Mesothelial cell of epicardium (in vitro differentiated cells): ENCODE measurements around the gene CLIC5. TPM values are rescaled to one million over a fixed set of nuclear protein-coding genes. Genes with fewer than 3 reads are reported as not detected.

ENCODE experiments used
- DNase-seq, 2 experiments: peaks; one replicate each; pipeline ENCODE4 v3.0.0; 2021; ENCODE audit warnings: low spot score in 2 of 2; ENCODE audit not compliant: unreplicated experiment in 2 of 2
- H3K27ac Mint-ChIP-seq: 2 replicates; pipeline ENCODE4 v1.8.0; 2021; ENCODE audit warnings: mixed read lengths
- H3K27me3 Mint-ChIP-seq: 2 replicates; pipeline ENCODE4 v1.8.0; 2021; ENCODE audit warnings: low read depth, mixed read lengths
- H3K36me3 Mint-ChIP-seq: 2 replicates; pipeline ENCODE4 v1.8.0; 2021; ENCODE audit warnings: mixed read lengths
- H3K4me1 Mint-ChIP-seq: 2 replicates; pipeline ENCODE4 v1.8.0; 2021; ENCODE audit warnings: mixed read lengths
- H3K4me3 Mint-ChIP-seq: 2 replicates; pipeline ENCODE4 v1.8.0; 2021; ENCODE audit warnings: mild to moderate bottlenecking, moderate library complexity, mixed read lengths
- H3K9me3 Mint-ChIP-seq: 2 replicates; pipeline ENCODE4 v1.8.0; 2021; ENCODE audit warnings: mixed read lengths
- total RNA-seq: library from RNA; stranded (reverse); gene quantifications from 3 replicates; pipeline ENCODE4 v1.2.1, GENCODE V29; 2021
- TF ChIP-seq, protein P1 (sequence below): fragments of 200-600 bp; sonication (generic); IDR thresholded peaks from one replicate; pipeline ENCODE4 v1.5.0; 2021; ENCODE audit warnings: antibody characterized with exemption; ENCODE audit not compliant: unreplicated experiment

The CLIC5 gene
- total RNA-seq, 1 donor from 2014 or later: 1.8 TPM

DNA sequence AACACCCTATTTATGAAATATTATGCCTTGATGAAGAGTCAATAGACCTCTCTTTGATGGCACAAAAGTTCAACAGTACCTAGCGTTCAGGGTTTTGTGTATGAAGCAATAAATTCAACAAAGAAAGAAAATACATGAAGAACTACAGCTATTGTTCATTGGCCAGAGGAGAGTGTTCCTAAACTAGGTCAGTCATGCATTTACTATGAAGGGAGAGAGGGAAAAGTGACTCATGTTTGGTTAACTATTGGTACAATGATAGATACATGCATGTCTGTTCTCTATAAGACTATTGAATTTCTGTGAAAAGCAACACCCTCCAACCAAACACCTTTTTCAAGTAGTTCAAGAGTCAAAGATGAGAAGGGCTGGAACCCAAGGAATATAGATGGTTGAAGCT lies 50.7 kb downstream of the CLIC5 start:
- DNase-seq: no peak
- H3K4me3 Mint-ChIP-seq: no peak overlapping the region
- peak overlapping the region; percentile 89 for H3K27ac Mint-ChIP-seq
- H3K9me3 Mint-ChIP-seq: peaks cover 3% of the 10 kb centered on the region
- no peaks in the 10 kb centered on the region for H3K36me3 Mint-ChIP-seq
- H3K27me3 Mint-ChIP-seq: no peaks in the 10 kb centered on the region
- TF ChIP-seq, protein P1, sequence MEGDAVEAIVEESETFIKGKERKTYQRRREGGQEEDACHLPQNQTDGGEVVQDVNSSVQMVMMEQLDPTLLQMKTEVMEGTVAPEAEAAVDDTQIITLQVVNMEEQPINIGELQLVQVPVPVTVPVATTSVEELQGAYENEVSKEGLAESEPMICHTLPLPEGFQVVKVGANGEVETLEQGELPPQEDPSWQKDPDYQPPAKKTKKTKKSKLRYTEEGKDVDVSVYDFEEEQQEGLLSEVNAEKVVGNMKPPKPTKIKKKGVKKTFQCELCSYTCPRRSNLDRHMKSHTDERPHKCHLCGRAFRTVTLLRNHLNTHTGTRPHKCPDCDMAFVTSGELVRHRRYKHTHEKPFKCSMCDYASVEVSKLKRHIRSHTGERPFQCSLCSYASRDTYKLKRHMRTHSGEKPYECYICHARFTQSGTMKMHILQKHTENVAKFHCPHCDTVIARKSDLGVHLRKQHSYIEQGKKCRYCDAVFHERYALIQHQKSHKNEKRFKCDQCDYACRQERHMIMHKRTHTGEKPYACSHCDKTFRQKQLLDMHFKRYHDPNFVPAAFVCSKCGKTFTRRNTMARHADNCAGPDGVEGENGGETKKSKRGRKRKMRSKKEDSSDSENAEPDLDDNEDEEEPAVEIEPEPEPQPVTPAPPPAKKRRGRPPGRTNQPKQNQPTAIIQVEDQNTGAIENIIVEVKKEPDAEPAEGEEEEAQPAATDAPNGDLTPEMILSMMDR: no peak
- peaks cover 33% of the 10 kb centered on the region for H3K4me1 Mint-ChIP-seq

DNA sequence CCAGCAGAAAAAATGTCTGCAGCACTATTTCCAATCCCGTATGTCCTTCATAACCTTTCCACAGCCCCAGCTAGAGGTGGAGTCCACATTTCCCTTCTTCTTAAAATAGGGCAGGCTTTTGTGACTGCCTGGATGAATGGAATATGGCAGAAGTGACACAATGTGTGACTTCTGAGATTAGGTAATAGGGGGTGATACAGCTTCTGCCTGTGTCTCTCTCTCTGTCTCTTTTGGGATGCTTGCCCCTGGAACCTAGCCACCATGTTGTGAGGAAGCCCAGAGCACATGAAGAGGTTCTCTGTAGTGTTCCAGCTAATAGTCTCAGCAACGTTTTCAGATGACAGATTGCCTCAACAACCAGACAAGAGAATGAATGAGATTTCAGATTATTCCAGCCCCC lies 51.4 kb downstream of the CLIC5 start:
- Mint-ChIP-seq H3K27ac (no peak overlapping the region), H3K4me3 (no peak overlapping the region), H3K36me3 (no peaks in the 10 kb centered on the region), H3K27me3 (no peaks in the 10 kb centered on the region), H3K9me3 (peaks cover 3% of the 10 kb centered on the region), H3K4me1 (peaks cover 34% of the 10 kb centered on the region)
- TF ChIP-seq, protein P1: no peak
- no peak for DNase-seq

DNA sequence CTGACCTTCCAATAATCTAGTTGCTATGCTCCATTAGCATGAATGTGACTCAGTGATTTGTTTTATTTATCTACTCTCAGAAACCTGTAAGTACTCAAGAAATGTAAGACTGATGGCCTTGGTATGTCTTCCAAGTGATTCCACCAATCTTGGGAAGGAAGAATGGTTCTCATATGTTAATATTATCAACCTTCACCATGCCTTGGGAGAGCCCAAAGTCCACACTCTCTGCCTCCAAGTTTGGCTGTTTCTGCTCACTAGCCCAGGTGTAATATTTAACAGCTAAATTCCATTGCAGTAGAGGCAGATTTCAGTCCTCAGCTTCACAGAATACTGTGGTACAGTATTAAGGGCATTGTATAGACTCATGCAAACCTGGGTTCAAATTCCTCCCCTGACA lies 51.8 kb downstream of the CLIC5 start:
- peaks cover 3% of the 10 kb centered on the region for H3K9me3 Mint-ChIP-seq
- no peaks in the 10 kb centered on the region for H3K36me3 Mint-ChIP-seq
- H3K4me3 Mint-ChIP-seq: no peak overlapping the region
- no peak for DNase-seq
- no peak overlapping the region for H3K27ac Mint-ChIP-seq
- TF ChIP-seq, protein P1: no peak
- H3K27me3 Mint-ChIP-seq: no peaks in the 10 kb centered on the region
- H3K4me1 Mint-ChIP-seq: peaks cover 37% of the 10 kb centered on the region

DNA sequence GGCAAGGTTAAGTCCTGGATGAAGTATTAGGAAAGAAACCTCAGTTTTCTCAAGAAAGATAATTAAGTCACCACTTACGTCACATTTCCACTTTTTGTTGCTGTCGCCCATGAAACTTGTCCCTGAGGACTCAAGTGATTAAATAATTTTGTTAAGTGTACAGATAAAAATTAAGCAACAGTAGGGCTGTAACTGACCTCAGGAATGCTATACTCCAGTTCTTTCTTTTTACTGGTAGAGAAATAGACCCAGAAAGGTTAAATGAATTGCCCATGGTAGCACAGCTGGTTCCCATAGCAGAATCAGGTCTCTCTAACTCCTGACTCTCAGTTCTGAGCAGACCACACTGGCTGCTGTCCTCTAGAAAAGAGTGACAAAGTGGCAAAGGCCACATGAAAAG lies 54.5 kb downstream of the CLIC5 start:
- peaks cover 3% of the 10 kb centered on the region for H3K9me3 Mint-ChIP-seq
- H3K27me3 Mint-ChIP-seq: no peaks in the 10 kb centered on the region
- no peak for DNase-seq
- no peaks in the 10 kb centered on the region for H3K36me3 Mint-ChIP-seq
- peaks cover 33% of the 10 kb centered on the region for H3K4me1 Mint-ChIP-seq
- TF ChIP-seq, protein P1: no peak
- H3K27ac Mint-ChIP-seq: no peak overlapping the region
- no peak overlapping the region for H3K4me3 Mint-ChIP-seq

DNA sequence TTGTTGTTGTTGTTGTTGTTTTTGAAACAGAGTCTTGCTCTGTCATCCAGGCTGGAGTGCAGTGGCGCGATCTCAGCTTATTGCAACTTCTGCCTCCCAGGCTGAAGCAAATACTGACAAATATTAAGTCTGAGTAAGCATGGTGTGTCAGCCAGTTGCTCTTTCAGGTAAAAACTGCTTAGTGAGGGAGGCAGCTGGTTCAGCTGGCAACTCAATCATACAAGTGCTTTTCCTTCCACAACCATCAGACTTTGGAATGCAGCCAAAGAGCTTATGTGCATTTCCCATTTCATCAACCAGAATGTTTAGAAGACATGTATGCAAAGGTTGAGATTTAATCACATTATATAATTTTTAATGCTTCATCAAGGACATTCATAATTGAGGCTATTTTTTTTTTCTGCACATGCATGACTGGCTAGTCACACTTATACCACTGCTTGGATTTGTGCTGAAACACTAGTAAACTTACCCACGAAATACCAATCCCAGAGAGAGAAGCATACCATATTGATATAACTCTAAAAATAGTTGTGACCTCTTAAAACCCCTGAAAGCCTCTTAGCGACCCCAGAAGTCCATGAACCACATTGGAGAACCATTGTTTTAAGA lies 56.0 kb downstream of the CLIC5 start:
- H3K27me3 Mint-ChIP-seq: no peaks in the 10 kb centered on the region
- no peak for DNase-seq
- H3K27ac Mint-ChIP-seq: peak overlapping the region; percentile 92
- H3K9me3 Mint-ChIP-seq: no peaks in the 10 kb centered on the region
- TF ChIP-seq, protein P1: no peak
- no peaks in the 10 kb centered on the region for H3K36me3 Mint-ChIP-seq
- H3K4me1 Mint-ChIP-seq: peaks cover 25% of the 10 kb centered on the region
- no peak overlapping the region for H3K4me3 Mint-ChIP-seq

DNA sequence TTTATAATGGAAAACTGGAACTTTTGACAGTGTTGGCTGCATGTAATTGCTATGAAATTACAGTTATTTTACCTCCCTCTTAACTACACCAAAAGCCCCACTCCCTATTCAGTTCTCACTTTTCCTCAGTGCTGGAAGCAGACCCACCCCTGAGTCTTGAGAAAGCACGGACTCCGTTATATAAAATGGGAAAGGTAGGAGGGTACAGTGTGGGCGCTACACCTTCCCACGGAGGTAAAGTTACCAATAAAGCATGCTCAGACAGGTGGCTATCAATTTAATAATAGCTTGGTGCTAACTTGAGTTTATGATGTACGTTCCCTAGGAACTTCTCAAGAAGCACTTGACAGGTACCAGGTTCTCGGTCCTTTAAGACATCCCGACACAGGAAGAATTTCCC lies 59.0 kb downstream of the CLIC5 start:
- Mint-ChIP-seq H3K9me3 (no peaks in the 10 kb centered on the region), H3K4me3 (no peak overlapping the region), H3K27me3 (no peaks in the 10 kb centered on the region), H3K27ac (no peak overlapping the region), H3K36me3 (no peaks in the 10 kb centered on the region), H3K4me1 (peaks cover 49% of the 10 kb centered on the region)
- no peak for DNase-seq
- TF ChIP-seq, protein P1: no peak
